B cell (primary cell): ENCODE measurements around the gene CDADC1. TPM values are rescaled to one million over a fixed set of nuclear protein-coding genes. Genes with fewer than 3 reads are reported as not detected.

ENCODE experiments used
- ATAC-seq: fragments of 200-7000 bp; cut with Tn5 transposase; one replicate; pipeline ENCODE4 v1.10.0; 2021; ENCODE audit warnings: low read depth, mild to moderate bottlenecking, moderate number of reproducible peaks, moderate library complexity
- CTCF ChIA-PET: fragments of 350-600 bp; sonication (Branson Sonifier 250); formaldehyde crosslinking; loops from one replicate; lab custom pipeline; 2021; ENCODE audit warnings: antibody characterized with exemption, inconsistent platforms; lab: Charles Lee
- POLR2A ChIA-PET: fragments of 350-600 bp; sonication (Branson Sonifier 250); formaldehyde crosslinking; loops from one replicate; lab custom pipeline; 2021; ENCODE audit warnings: antibody characterized with exemption; lab: Charles Lee
- DNase-seq: peaks from one replicate; pipeline ENCODE4 v3.0.0; 2013
- H2AFZ ChIP-seq: 2 replicates; pipeline ENCODE4 v1.6.1; 2012; ENCODE audit warnings: mild to moderate bottlenecking, low read depth, low read length; ENCODE audit not compliant: insufficient read depth, poor library complexity, severe bottlenecking
- H3K27ac ChIP-seq, 2 donors: 1 replicate in 1 of 2; 2 replicates in 1 of 2; pipeline ENCODE4 v1.5.1; 2012 to 2013; ENCODE audit warnings: low read length in 2 of 2, mild to moderate bottlenecking in 2 of 2, moderate library complexity in 1 of 2
- H3K27me3 ChIP-seq, 4 experiments: fragments of 200-600 bp in 1 of 4; sonication (generic) in 1 of 4; replicated peaks in 1 of 4; 1 replicate in 2 of 4; 2 replicates in 2 of 4; pipeline versions ENCODE4 v1.6.1 to v1.7.0; 2013 to 2016; ENCODE audit warnings: low read length in 3 of 4, mild to moderate bottlenecking in 2 of 4, mixed read lengths in 1 of 4, moderate library complexity in 1 of 4; ENCODE audit not compliant: insufficient read depth in 4 of 4, control insufficient read depth in 3 of 4; ENCODE audit errors: control extremely low read depth in 1 of 4
- H3K36me3 ChIP-seq, 2 experiments: replicated peaks in 1 of 2; 1 replicate in 1 of 2; 2 replicates in 1 of 2; pipeline versions ENCODE4 v1.6.1 to v1.7.1; 2013; ENCODE audit warnings: low read length in 1 of 2; ENCODE audit not compliant: insufficient read depth in 2 of 2, control insufficient read depth in 1 of 2; ENCODE audit errors: control extremely low read depth in 1 of 2, extremely low read depth in 1 of 2
- H3K4me1 ChIP-seq, 2 donors: fragments of 200-600 bp in 1 of 2; sonication (generic) in 1 of 2; 1 replicate in 1 of 2; 2 replicates in 1 of 2; pipeline versions ENCODE4 v1.5.1 to v1.6.1; 2013 to 2017; ENCODE audit warnings: low read length in 2 of 2; ENCODE audit not compliant: control insufficient read depth in 2 of 2, insufficient read depth in 2 of 2
- H3K4me2 ChIP-seq: replicated peaks from 2 replicates; pipeline ENCODE3; 2012; ENCODE audit warnings: mild to moderate bottlenecking, low read depth, low read length; ENCODE audit not compliant: poor library complexity, severe bottlenecking
- H3K4me3 ChIP-seq, 5 experiments: fragments of 200-600 bp in 1 of 5; sonication (generic) in 1 of 5; 1 replicate in 3 of 5; 2 replicates in 2 of 5; pipeline versions ENCODE4 v1.5.1 to v1.7.0; 2011 to 2016; ENCODE audit warnings: low read length in 4 of 5, mild to moderate bottlenecking in 4 of 5, low read depth in 2 of 5, control low read depth in 1 of 5, moderate library complexity in 1 of 5; ENCODE audit not compliant: insufficient read depth in 1 of 5; ENCODE audit errors: control extremely low read depth in 1 of 5, extremely low read depth in 1 of 5
- H3K79me2 ChIP-seq: fragments of 200-600 bp; sonication (generic); one replicate; pipeline ENCODE4 v1.6.0; 2016; ENCODE audit warnings: low read length; ENCODE audit not compliant: control insufficient read depth, insufficient read depth
- H3K9ac ChIP-seq: fragments of 200-600 bp; sonication (generic); 2 replicates; pipeline ENCODE4 v1.6.1; 2017; ENCODE audit warnings: mild to moderate bottlenecking, low read length, moderate library complexity
- H3K9me3 ChIP-seq, 3 donors: one replicate each; pipeline versions ENCODE4 v1.6.1 to v1.7.1; 2013; ENCODE audit warnings: low read length in 2 of 3; ENCODE audit not compliant: control insufficient read depth in 2 of 3, insufficient read depth in 1 of 3; ENCODE audit errors: control extremely low read depth in 1 of 3
- H4K20me1 ChIP-seq: 2 replicates; pipeline ENCODE4 v1.6.0; 2012; ENCODE audit warnings: mild to moderate bottlenecking, low read length; ENCODE audit not compliant: insufficient read depth, control insufficient read depth, poor library complexity, severe bottlenecking
- H3K27ac Mint-ChIP-seq: one replicate; pipeline ENCODE4 v1.8.0; 2021; ENCODE audit warnings: mixed read lengths
- H3K27me3 Mint-ChIP-seq: one replicate; pipeline ENCODE4 v1.8.0; 2021; ENCODE audit warnings: mixed read lengths
- H3K4me1 Mint-ChIP-seq: one replicate; pipeline ENCODE4 v1.8.0; 2021; ENCODE audit warnings: mixed read lengths
- H3K4me3 Mint-ChIP-seq: one replicate; pipeline ENCODE4 v1.8.0; 2021; ENCODE audit warnings: mixed read lengths
- H3K9me3 Mint-ChIP-seq: one replicate; pipeline ENCODE4 v1.8.0; 2022; ENCODE audit warnings: mixed read lengths; ENCODE audit not compliant: insufficient read depth
- EZH2 ChIP-seq: IDR thresholded peaks from 2 replicates; pipeline ENCODE4 v1.6.1; 2012; ENCODE audit warnings: borderline replicate concordance, low read depth, mild to moderate bottlenecking, moderate library complexity, low read length; ENCODE audit not compliant: insufficient read depth, poor library complexity, severe bottlenecking
- WGBS: methylation state at CpG from one replicate; pipeline ENCODE4 v1.1.5; 2013; ENCODE audit warnings: missing lambda C conversion rate; ENCODE audit not compliant: insufficient coverage; 5-methylcytosine and 5-hydroxymethylcytosine counted together
- intact Hi-C: fragments of 100-400 bp; cut with micrococcal nuclease; formaldehyde crosslinking; loops from one replicate; pipeline ENCODE4 v1.10.0; 2022
- polyA plus RNA-seq: library from polyadenylated mRNA; depleted of rRNA; stranded (reverse); fragments of >200 nt; gene quantifications from 2 replicates; pipeline ENCODE4 v1.2.3, GENCODE V29; 2012
- total RNA-seq, 2 donors: library from RNA; stranded (reverse); fragments of 120-200 nt in 1 of 2; gene quantifications; 1 replicate in 1 of 2; 2 replicates in 1 of 2; pipeline versions ENCODE4 v1.2.3 to v1.2.4, GENCODE V29; 2013 to 2022
- TF ChIP-seq, protein P1 (sequence below): fragments of 200-600 bp; IDR thresholded peaks from one replicate; pipeline ENCODE4 v1.8.0; 2022; ENCODE audit warnings: antibody characterized with exemption, mild to moderate bottlenecking

The CDADC1 gene
- total and polyA plus RNA-seq, 2 donors (not counting 1 experiment from before 2014, with no cell fraction given) = 3.0 to 14.5 TPM

GRCh38 chr13:49258089-49258796, 10.5 kb downstream of the CDADC1 start:
- Mint-ChIP-seq H3K4me1 (peaks cover 15% of the 10 kb centered on the region), H3K27ac (peak overlapping the region; percentile 32), H3K27me3 (no peaks in the 10 kb centered on the region), H3K4me3 (peak overlapping the region; percentile 88), H3K9me3 (no peaks in the 10 kb centered on the region)
- DNase-seq = peak; percentile 41
- no CpG with 5 or more reads among the region's 3 CpGs for WGBS
- H4K20me1 ChIP-seq = no peaks in the 10 kb centered on the region
- ATAC-seq = peak; percentile 31
- H3K27ac ChIP-seq = peak overlapping the region; percentile 13 to 65
- peak overlapping the region; percentile 76 for H2AFZ ChIP-seq
- TF ChIP-seq, protein P1, sequence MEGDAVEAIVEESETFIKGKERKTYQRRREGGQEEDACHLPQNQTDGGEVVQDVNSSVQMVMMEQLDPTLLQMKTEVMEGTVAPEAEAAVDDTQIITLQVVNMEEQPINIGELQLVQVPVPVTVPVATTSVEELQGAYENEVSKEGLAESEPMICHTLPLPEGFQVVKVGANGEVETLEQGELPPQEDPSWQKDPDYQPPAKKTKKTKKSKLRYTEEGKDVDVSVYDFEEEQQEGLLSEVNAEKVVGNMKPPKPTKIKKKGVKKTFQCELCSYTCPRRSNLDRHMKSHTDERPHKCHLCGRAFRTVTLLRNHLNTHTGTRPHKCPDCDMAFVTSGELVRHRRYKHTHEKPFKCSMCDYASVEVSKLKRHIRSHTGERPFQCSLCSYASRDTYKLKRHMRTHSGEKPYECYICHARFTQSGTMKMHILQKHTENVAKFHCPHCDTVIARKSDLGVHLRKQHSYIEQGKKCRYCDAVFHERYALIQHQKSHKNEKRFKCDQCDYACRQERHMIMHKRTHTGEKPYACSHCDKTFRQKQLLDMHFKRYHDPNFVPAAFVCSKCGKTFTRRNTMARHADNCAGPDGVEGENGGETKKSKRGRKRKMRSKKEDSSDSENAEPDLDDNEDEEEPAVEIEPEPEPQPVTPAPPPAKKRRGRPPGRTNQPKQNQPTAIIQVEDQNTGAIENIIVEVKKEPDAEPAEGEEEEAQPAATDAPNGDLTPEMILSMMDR = no peak
- TF ChIP-seq EZH2 = no peak
- intact Hi-C loops = loop anchor here (1.0 kb wide), 1 partner anchor 11 kb away; the partner anchor contains the start of gene CDADC1
- H3K9ac ChIP-seq = peak overlapping the region; percentile 69
- POLR2A ChIA-PET = interaction anchor here (2.1 kb wide), 1 partner anchor 10 kb away, joined by 7 read pairs; the partner anchor contains the start of gene CDADC1
- CTCF ChIA-PET = interaction anchor here (0.6 to 1.9 kb wide), 4 partner anchors 20 to 569 kb away, joined by 3 to 7 read pairs (median 6); no protein-coding TSS in a partner anchor
- peaks cover 0 to 7% of the 10 kb centered on the region in 2 donors for H3K4me1 ChIP-seq
- H3K4me2 ChIP-seq = peak overlapping the region; percentile 79
- H3K79me2 ChIP-seq = no peaks in the 10 kb centered on the region
- H3K9me3 ChIP-seq = no peaks in the 10 kb centered on the region
- H3K4me3 ChIP-seq = peak overlapping the region in 4 of 5 experiments; percentile 38 to 69 (median 50)
- no peaks in the 10 kb centered on the region for H3K27me3 ChIP-seq
- peaks cover 9 to 23% of the 10 kb centered on the region in 2 experiments for H3K36me3 ChIP-seq

DNA sequence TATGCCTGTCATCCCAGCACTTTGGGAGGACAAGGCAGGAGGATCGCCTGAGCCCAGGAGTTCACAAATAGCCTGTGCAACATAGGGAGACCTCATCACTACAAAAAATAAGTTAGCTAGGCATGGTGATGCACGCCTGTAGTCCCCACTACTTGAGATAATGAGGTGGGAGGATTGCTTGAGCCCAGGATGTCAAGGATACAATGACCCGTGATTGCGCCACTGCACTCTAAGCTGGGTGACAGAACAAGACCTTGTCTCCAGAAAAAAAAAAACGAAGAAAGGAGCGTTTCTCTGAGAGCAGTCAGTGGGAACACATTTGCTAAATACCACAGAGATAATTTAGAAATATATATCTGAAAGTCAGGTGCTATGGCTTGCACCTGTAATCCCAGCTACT, 11.9 kb downstream of the CDADC1 start:
- Mint-ChIP-seq H3K4me3 (no peak overlapping the region), H3K27ac (no peak overlapping the region), H3K9me3 (no peaks in the 10 kb centered on the region), H3K4me1 (peaks cover 15% of the 10 kb centered on the region), H3K27me3 (no peaks in the 10 kb centered on the region)
- no peak overlapping the region for H3K4me3 ChIP-seq
- no peaks in the 10 kb centered on the region for H3K79me2 ChIP-seq
- H3K4me2 ChIP-seq = no peak overlapping the region
- no CpG with 5 or more reads among the region's 6 CpGs for WGBS
- TF ChIP-seq, protein P1 = no peak
- no peak for TF ChIP-seq EZH2
- H2AFZ ChIP-seq = no peak overlapping the region
- intact Hi-C loops = no loop called here
- H3K36me3 ChIP-seq = peaks cover 9 to 23% of the 10 kb centered on the region in 2 experiments
- H4K20me1 ChIP-seq = no peaks in the 10 kb centered on the region
- peaks cover 0 to 7% of the 10 kb centered on the region in 2 donors for H3K4me1 ChIP-seq
- ChIA-PET CTCF (interaction anchor here (0.9 to 1.9 kb wide), 2 partner anchors 16 to 20 kb away, joined by 3 to 5 read pairs; no protein-coding TSS in a partner anchor), POLR2A (no interaction called here)
- H3K9me3 ChIP-seq = no peaks in the 10 kb centered on the region
- DNase-seq = no peak
- H3K9ac ChIP-seq = no peak overlapping the region
- no peaks in the 10 kb centered on the region for H3K27me3 ChIP-seq
- no peak for ATAC-seq
- H3K27ac ChIP-seq = no peak overlapping the region
